Caco-2 (cell line): ENCODE results near the gene MRPS27. TPM values are rescaled to one million over a fixed set of nuclear protein-coding genes. Genes with fewer than 3 reads are reported as not detected.

Experiments used
- BruUV-seq: library from RNA; stranded (reverse); fragments of 400-500 nt; replicated peaks from 2 replicates; lab custom pipeline; 2021; lab: Mats Ljungman, UMichigan
- CTCF ChIA-PET: fragments of 300-600 bp; sonication (Branson Sonifier 250); formaldehyde crosslinking; loops from one replicate; lab custom pipeline; 2022; ENCODE audit warnings: antibody characterized with exemption; lab: Charles Lee
- POLR2A ChIA-PET: fragments of 300-600 bp; sonication (Branson Sonifier 250); formaldehyde crosslinking; loops from one replicate; lab custom pipeline; 2022; ENCODE audit warnings: antibody characterized with exemption; lab: Charles Lee
- DNase-seq, 2 experiments: peaks; one replicate each; pipeline versions ENCODE4 v3.0.0 to v3.0.0-alpha.2; 2020 to 2022
- H3K27me3 ChIP-seq: replicated peaks from 2 replicates; pipeline ENCODE4 v1.6.0; 2011; ENCODE audit warnings: low read length; ENCODE audit not compliant: control insufficient read depth, insufficient read depth
- H3K36me3 ChIP-seq: 2 replicates; pipeline ENCODE4 v1.5.1; 2011; ENCODE audit warnings: low read length; ENCODE audit not compliant: control insufficient read depth, insufficient read depth
- H3K4me1 ChIP-seq: fragments of 250-450 bp; sonication (Bioruptor Pico); 2 replicates; pipeline ENCODE4 v1.5.1; 2020; ENCODE audit warnings: mild to moderate bottlenecking
- H3K4me3 ChIP-seq: 2 replicates; pipeline ENCODE4 v1.5.1; 2011; ENCODE audit warnings: low read depth, mild to moderate bottlenecking, control low read depth, low read length
- H3K9me3 ChIP-seq: fragments of 250-450 bp; sonication (Bioruptor Pico); 2 replicates; pipeline ENCODE4 v1.5.1; 2020; ENCODE audit warnings: mild to moderate bottlenecking, moderate library complexity
- H3K27ac Mint-ChIP-seq: one replicate; pipeline ENCODE4 v1.8.0; 2022; ENCODE audit warnings: mixed read lengths; ENCODE audit not compliant: unreplicated experiment
- H3K27me3 Mint-ChIP-seq: one replicate; pipeline ENCODE4 v1.8.0; 2022; ENCODE audit warnings: mixed read lengths; ENCODE audit not compliant: insufficient read depth, unreplicated experiment
- H3K36me3 Mint-ChIP-seq: one replicate; pipeline ENCODE4 v1.8.0; 2022; ENCODE audit warnings: mild to moderate bottlenecking, mixed read lengths; ENCODE audit not compliant: insufficient read depth, unreplicated experiment
- H3K4me1 Mint-ChIP-seq: one replicate; pipeline ENCODE4 v1.8.0; 2022; ENCODE audit warnings: low read depth, mixed read lengths; ENCODE audit not compliant: unreplicated experiment
- H3K4me3 Mint-ChIP-seq: one replicate; pipeline ENCODE4 v1.8.0; 2022; ENCODE audit warnings: mild to moderate bottlenecking, moderate library complexity, mixed read lengths; ENCODE audit not compliant: unreplicated experiment
- H3K9me3 Mint-ChIP-seq: one replicate; pipeline ENCODE4 v1.8.0; 2022; ENCODE audit warnings: mixed read lengths; ENCODE audit not compliant: unreplicated experiment
- intact Hi-C: fragments of 100-400 bp; cut with micrococcal nuclease; formaldehyde crosslinking; loops from one replicate; pipeline ENCODE4 v1.10.0; 2022; ENCODE audit not compliant: unreplicated experiment
- total RNA-seq: library from RNA; stranded (reverse); gene quantifications from 2 replicates; pipeline ENCODE4 v1.2.3, GENCODE V29; 2022
- TF ChIP-seq, protein P1 (sequence below), 2 experiments: fragments of 200-600 bp in 1 of 2; IDR thresholded peaks; 1 replicate in 1 of 2; 2 replicates in 1 of 2; pipeline versions ENCODE4 v1.5.1 to v1.8.0; 2011 to 2022; ENCODE audit warnings: antibody characterized with exemption in 1 of 2, control low read depth in 1 of 2, inconsistent platforms in 1 of 2, low read depth in 1 of 2, low read length in 1 of 2, mild to moderate bottlenecking in 1 of 2, moderate library complexity in 1 of 2; ENCODE audit not compliant: insufficient read depth in 1 of 2, severe bottlenecking in 1 of 2, unreplicated experiment in 1 of 2

The MRPS27 gene
- total RNA-seq, 1 experiment from 2014 or later = 71.1 TPM

DNA sequence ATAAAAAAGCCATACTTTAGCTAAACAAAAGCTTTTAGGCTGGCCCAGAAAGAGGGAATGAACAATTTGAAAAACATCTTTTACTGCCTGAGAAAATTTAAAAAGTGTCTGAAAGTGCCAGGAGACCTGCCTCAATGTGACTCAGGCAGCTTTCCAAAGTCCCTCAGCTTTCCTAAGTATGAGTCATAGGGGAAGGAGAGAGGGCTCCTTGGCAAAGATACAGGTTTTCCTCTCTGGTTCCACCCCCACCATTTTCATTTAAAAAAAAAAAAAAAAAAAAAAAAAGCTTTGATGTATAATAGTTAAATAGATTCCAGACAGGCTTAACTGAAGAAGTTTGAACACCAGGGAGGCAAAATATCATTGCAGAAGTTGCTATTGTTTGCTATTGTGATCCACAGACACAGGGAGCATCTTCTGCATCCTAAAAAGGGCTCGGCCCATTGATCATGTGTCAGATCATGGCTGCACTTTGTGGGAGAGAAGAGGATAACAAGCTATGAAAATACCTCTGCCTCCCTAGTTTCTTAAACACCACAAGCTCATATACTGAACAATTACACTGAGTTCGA is 71.5 kb downstream of the MRPS27 start:
- POLR2A ChIA-PET = interaction anchor here (0.7 kb wide), 1 partner anchor 504 kb away, joined by 7 read pairs; no protein-coding TSS in a partner anchor
- peaks cover 11% of the 10 kb centered on the region for H3K4me1 Mint-ChIP-seq
- Histone ChIP-seq H3K4me3 (no peak overlapping the region), H3K27me3 (no peaks in the 10 kb centered on the region), H3K36me3 (no peaks in the 10 kb centered on the region), H3K9me3 (no peaks in the 10 kb centered on the region), H3K4me1 (no peaks in the 10 kb centered on the region)
- no peak overlapping the region for H3K4me3 Mint-ChIP-seq
- H3K9me3 Mint-ChIP-seq = no peaks in the 10 kb centered on the region
- CTCF ChIA-PET = no interaction called here
- DNase-seq = no peak
- BruUV-seq = no TSS peak
- TF ChIP-seq, protein P1, sequence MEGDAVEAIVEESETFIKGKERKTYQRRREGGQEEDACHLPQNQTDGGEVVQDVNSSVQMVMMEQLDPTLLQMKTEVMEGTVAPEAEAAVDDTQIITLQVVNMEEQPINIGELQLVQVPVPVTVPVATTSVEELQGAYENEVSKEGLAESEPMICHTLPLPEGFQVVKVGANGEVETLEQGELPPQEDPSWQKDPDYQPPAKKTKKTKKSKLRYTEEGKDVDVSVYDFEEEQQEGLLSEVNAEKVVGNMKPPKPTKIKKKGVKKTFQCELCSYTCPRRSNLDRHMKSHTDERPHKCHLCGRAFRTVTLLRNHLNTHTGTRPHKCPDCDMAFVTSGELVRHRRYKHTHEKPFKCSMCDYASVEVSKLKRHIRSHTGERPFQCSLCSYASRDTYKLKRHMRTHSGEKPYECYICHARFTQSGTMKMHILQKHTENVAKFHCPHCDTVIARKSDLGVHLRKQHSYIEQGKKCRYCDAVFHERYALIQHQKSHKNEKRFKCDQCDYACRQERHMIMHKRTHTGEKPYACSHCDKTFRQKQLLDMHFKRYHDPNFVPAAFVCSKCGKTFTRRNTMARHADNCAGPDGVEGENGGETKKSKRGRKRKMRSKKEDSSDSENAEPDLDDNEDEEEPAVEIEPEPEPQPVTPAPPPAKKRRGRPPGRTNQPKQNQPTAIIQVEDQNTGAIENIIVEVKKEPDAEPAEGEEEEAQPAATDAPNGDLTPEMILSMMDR (IDR thresholded peaks at IDR 0.05; ENCODE audit: insufficient read depth in 1 of 2, low read depth in 1 of 2, low read length in 1 of 2, severe bottlenecking in 1 of 2, unreplicated experiment in 1 of 2) = no peak
- intact Hi-C loops = loop anchor here (5.0 kb wide), 1 partner anchor 111 kb away; no protein-coding TSS in a partner anchor
- no peaks in the 10 kb centered on the region for H3K27me3 Mint-ChIP-seq
- H3K36me3 Mint-ChIP-seq = peaks cover 22% of the 10 kb centered on the region
- H3K27ac Mint-ChIP-seq = no peak overlapping the region

DNA sequence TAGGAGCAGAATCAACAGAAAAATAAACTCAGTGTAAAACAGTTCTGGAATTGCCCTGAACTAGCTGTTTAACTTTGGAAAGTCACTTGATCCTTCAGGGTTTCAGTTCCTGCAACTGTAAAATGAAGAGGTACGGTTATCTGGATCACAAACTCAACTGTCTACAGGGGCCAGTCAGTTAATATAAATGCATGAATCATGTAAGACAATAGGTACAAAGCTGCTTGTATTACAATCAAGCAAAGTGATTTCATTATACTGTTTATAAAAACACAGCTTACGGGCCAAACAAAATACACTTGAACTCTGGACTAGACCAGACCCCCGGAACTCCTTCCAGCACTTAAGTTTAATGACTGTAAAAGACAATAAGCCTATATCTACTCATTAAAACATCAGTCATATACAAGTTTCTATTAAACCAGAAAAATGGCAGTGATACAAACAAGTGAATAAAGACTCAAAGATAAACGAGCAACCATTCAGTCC is 73.0 kb downstream of the MRPS27 start:
- H3K4me1 Mint-ChIP-seq = peaks cover 11% of the 10 kb centered on the region
- DNase-seq = no peak
- Histone ChIP-seq H3K9me3 (no peaks in the 10 kb centered on the region), H3K4me1 (no peaks in the 10 kb centered on the region), H3K4me3 (no peak overlapping the region), H3K36me3 (no peaks in the 10 kb centered on the region), H3K27me3 (no peaks in the 10 kb centered on the region)
- BruUV-seq = no TSS peak
- no peaks in the 10 kb centered on the region for H3K9me3 Mint-ChIP-seq
- ChIA-PET CTCF (interaction anchor here (0.6 kb wide), 1 partner anchor 106 kb away, joined by 3 read pairs; no protein-coding TSS in a partner anchor), POLR2A (no interaction called here)
- no peak overlapping the region for H3K27ac Mint-ChIP-seq
- H3K4me3 Mint-ChIP-seq = no peak overlapping the region
- intact Hi-C loops = loop anchor here (5.0 kb wide), 1 partner anchor 110 kb away; no protein-coding TSS in a partner anchor
- peaks cover 16% of the 10 kb centered on the region for H3K36me3 Mint-ChIP-seq
- TF ChIP-seq, protein P1 (IDR thresholded peaks at IDR 0.05; ENCODE audit: insufficient read depth in 1 of 2, low read depth in 1 of 2, low read length in 1 of 2, severe bottlenecking in 1 of 2, unreplicated experiment in 1 of 2) = no peak
- no peaks in the 10 kb centered on the region for H3K27me3 Mint-ChIP-seq

DNA sequence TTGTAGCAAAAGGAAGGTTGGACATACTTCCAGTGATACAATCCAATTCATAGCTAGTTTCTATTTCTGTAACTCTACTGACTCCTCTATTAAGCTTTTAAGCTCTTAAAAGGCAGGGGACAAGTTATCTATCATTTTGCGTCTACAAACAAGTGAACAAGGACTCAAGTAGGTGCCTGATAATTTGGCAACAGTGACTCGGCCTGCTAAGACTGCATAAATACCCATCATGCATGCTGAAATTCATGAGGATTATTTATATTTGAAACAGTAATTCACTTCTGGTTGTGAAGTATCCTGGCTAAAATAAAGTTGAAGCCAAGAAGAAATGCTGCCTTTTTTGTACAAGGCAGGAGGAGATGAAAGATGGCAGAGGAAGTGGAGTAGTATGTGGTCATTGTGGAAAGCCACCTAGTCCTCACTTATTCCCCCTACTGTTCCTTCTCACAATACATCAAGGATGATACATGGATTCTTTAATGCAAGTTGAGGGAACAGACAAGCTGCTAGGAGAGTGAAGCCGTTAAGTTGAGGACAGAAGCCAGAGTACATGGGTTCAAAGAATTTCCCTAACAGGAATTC is 74.0 kb downstream of the MRPS27 start:
- H3K4me1 ChIP-seq = no peaks in the 10 kb centered on the region
- intact Hi-C loops = loop anchor here (5.0 kb wide), 1 partner anchor 109 kb away; no protein-coding TSS in a partner anchor
- H3K9me3 ChIP-seq = no peaks in the 10 kb centered on the region
- no peak for DNase-seq
- Mint-ChIP-seq H3K4me3 (no peak overlapping the region), H3K27ac (no peak overlapping the region), H3K4me1 (peaks cover 11% of the 10 kb centered on the region), H3K27me3 (no peaks in the 10 kb centered on the region), H3K9me3 (no peaks in the 10 kb centered on the region), H3K36me3 (peaks cover 12% of the 10 kb centered on the region)
- no peak overlapping the region for H3K4me3 ChIP-seq
- TF ChIP-seq, protein P1 (IDR thresholded peaks at IDR 0.05; ENCODE audit: insufficient read depth in 1 of 2, low read depth in 1 of 2, low read length in 1 of 2, severe bottlenecking in 1 of 2, unreplicated experiment in 1 of 2) = no peak
- H3K36me3 ChIP-seq = no peaks in the 10 kb centered on the region
- ChIA-PET POLR2A (no interaction called here), CTCF (no interaction called here)
- BruUV-seq = no TSS peak
- H3K27me3 ChIP-seq = no peaks in the 10 kb centered on the region
